HG03095 (cell line): ENCODE data around the gene IQGAP2.
A peak's percentile ranks its signal among the peaks of the same experiment; 100 is the strongest.
"Not testable (repeated sequence)": the region's sequence is repeated elsewhere in the genome, so short reads cannot be mapped to it uniquely, and the experiment has no call there.

Experiments used
- ATAC-seq: cut with Tn5 transposase; IDR thresholded peaks from one replicate; pipeline ENCODE4 v1.9.1; 2021; ENCODE audit warnings: moderate library complexity; ENCODE audit not compliant: unreplicated experiment

The IQGAP2 gene

GRCh38 chr5:76497986-76498717, 95.1 kb downstream of the IQGAP2 start:
- ATAC-seq: no peak

DNA sequence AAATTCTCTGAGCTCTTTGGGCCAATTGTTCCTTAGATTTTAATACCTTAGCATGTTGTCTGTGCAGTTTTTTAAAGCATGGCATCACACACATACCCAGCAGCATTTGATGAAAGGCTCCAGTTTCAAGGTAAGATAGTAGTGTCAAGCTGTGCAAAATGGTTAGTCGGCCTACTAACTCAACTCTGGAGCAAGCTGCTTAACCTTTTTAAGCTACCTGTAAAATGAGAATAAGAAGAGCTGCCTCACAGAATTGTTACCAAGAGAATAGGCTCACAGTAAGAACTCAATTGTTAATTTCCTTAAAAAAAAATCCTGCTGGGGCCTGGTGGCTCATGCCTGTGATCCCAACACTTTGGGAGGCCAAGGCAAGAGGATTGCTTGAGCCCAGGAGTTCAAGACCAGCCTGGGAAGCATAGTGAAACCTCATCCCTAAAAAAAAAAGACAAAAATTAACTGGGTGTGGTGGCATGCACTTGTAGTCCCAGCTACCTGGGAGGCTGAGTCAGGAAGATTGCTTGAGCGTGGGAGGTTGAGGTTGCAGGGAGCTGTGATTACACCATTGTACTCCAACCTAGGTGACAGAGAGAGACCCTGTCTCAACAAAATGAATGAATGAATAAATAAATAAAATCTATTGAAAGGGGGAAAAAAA, 96.5 kb downstream of the IQGAP2 start:
- no peak for ATAC-seq

DNA sequence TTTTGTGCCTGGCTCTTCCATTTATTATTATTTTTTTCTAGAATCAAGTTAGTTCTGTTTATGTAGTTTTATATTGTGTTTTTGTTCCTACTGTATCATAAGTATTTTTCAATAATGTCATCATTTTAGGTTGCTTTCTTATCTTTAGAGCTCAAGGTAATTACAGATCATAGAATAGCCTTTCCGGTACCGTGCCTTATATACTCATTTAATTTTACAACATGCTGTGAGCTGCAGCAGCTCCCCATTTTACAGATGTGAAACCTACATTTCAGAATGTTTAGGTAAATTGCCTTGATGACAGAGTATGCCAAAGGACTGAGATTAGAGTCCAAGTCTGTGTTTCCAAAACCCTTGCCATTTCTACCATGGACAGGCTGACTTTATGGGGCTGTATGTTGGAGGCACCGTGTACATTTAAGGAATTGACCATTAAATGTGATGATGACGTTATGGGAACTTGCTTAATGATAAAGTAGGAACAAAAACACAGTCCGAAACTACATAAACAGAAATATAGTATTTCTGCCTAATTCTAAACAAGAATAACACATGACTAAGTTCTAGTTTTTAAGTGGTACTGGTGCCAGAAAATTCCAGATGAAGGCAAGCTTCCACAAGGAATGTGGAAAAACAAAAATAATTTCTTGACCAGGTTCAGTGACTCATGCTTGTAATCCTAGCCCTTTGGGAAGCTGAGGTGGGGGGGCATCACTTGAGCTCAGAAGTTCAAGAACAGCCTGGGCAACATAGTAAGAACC, 97.7 kb downstream of the IQGAP2 start:
- ATAC-seq: no peak

- no peak for ATAC-seq
These were observed 100.8 kb downstream of the IQGAP2 start for GRCh38 chr5:76503929-76504328.

- ATAC-seq: no peak
These were observed 101.9 kb downstream of the IQGAP2 start for GRCh38 chr5:76504901-76505564.

DNA sequence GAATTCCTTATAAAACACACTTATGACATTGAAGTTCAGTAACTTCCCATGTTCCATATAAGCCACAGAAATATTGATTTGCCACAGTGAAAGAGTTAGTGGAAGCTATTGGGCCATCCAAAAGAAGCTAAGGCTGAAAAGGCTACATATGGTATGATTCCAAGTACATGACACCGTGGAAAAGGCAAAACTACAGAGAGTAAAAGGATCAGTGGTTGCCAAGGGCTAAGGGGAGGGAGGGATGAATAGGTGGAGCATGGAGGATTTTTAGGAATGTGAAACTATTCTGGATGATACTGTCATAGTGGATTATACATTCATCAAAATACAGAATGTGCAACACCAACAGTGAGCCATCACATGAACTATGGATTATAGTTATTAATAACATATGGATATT, 110.4 kb downstream of the IQGAP2 start:
- no peak for ATAC-seq

DNA sequence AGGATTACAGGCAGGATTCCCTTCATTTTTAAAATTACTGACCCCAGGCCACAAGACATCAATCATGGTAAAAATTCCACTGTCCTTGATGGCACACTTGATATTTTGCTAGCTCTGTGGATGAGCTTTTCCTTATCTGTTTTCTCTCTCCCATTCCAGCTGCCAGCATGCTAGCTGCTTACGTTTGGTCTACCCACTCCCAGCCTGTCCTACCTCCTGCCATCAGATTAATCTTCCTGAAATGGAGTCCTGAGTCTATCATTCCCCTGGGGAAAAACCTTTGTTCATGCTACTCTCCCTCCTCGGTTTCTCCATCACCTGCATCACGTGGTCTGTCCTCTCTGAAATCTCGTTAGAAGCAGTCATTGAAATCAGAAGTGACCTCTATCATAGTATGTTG, 111.2 kb downstream of the IQGAP2 start:
- ATAC-seq: no peak

- no peak for ATAC-seq
These were observed 111.6 kb downstream of the IQGAP2 start for GRCh38 chr5:76514713-76515112.

DNA sequence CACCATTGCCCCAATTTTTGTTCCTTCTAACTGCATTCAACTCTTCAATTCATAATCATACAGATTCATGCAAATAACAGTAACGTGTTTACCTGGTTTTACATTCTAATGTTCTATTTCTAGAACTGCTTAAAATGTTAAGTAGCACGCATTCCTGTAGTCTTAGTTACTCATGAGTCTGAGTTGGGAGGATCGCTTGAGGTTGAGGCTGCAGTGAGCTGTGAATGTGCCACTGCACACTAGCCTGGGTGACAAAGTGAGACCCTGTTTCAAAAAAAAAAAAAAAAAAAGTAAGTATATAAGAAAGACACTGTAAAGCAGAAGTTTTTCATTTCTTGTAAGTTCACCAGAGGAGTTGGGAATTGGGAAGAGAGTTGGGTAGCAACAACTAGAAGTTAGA, 114.2 kb downstream of the IQGAP2 start:
- ATAC-seq: no peak

- ATAC-seq: not testable (repeated sequence)
These were observed 115.2 kb downstream of the IQGAP2 start for GRCh38 chr5:76518246-76518645.

- peak; percentile 80 for ATAC-seq
These were observed 118.2 kb downstream of the IQGAP2 start for GRCh38 chr5:76521240-76521758.

DNA sequence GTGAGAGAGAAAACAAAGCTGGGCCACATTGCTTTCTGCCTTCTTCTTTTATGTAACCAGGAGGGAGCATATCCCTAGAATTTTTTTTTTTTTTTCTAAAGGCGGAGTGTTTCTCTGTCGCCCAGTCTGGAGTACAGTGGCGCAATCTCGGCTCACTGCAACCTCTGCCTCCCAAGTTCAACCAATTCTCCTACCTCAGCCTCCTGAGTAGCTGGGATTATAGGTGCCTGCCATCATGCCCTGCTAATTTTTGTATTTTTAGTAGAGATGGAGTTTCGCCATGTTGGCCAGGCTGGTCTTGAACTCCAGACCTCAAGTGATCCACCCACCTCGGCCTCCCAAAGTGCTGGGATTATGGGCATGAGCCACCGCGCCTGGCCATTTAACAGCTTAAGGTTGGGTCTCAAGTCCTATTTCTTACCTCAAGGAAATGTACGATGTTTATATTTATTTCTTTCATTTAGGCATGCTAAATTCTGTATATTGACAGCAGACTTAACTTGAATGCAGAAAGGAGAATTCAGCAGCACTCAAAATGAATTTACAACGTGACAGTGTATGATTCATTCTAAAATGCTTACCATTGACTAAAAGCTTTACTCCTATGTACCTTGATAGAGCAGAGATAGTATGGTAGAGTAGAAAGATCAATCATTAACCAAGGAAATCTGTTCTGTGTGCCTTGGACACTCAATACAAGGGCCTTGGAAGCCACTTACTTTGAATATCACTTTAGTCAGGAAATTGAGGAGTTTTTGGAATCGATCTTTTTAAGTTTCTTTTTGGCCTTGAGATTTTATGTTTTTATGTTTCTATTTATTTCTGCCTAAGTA, 119.2 kb downstream of the IQGAP2 start:
- no peak for ATAC-seq

- ATAC-seq: no peak
These were observed 121.2 kb downstream of the IQGAP2 start for GRCh38 chr5:76524101-76524835.

GRCh38 chr5:76524868-76525267, 121.8 kb downstream of the IQGAP2 start:
- no peak for ATAC-seq

GRCh38 chr5:76525956-76526355, 122.9 kb downstream of the IQGAP2 start:
- no peak for ATAC-seq

- ATAC-seq: no peak
These were observed 124.0 kb downstream of the IQGAP2 start for GRCh38 chr5:76526950-76527583.

GRCh38 chr5:76527685-76528161, 124.6 kb downstream of the IQGAP2 start:
- no peak for ATAC-seq

GRCh38 chr5:76528547-76529331, 125.7 kb downstream of the IQGAP2 start:
- no peak for ATAC-seq
